GM23338 (cell line): ENCODE measurements around the gene EIF3J. TPM values are rescaled to one million over a fixed set of nuclear protein-coding genes. Genes with fewer than 3 reads are reported as not detected.
A peak's percentile ranks its signal among the peaks of the same experiment; 100 is the strongest.

Experiments used
- ATAC-seq: fragments of 200-7000 bp; cut with Tn5 transposase; 3 replicates; pipeline ENCODE4 v1.9.1; 2020
- DNase-seq: peaks from one replicate; pipeline ENCODE4 v3.0.0-alpha.2; 2015; ENCODE audit warnings: low spot score
- H2AFZ ChIP-seq: fragments of 200-600 bp; sonication (generic); 2 replicates; pipeline ENCODE4 v1.8.0; 2016; ENCODE audit warnings: antibody characterized with exemption, mild to moderate bottlenecking, moderate library complexity
- H3F3A ChIP-seq: fragments of 200-600 bp; sonication (generic); replicated peaks from 2 replicates; pipeline ENCODE4 v1.8.0; 2017; ENCODE audit warnings: antibody characterized with exemption, mixed run types, low read depth
- H3K27ac ChIP-seq: fragments of 200-600 bp; sonication (generic); 2 replicates; pipeline ENCODE4 v1.6.1; 2016; ENCODE audit warnings: low read depth
- H3K27me3 ChIP-seq: fragments of 200-600 bp; sonication (generic); 2 replicates; pipeline ENCODE4 v1.8.0; 2016; ENCODE audit warnings: mild to moderate bottlenecking, mixed run types, moderate library complexity; ENCODE audit not compliant: insufficient read depth
- H3K36me3 ChIP-seq: fragments of 200-600 bp; sonication (generic); 2 replicates; pipeline ENCODE4 v1.8.0; 2016; ENCODE audit warnings: mild to moderate bottlenecking; ENCODE audit not compliant: insufficient read depth
- H3K4me1 ChIP-seq: fragments of 200-600 bp; sonication (generic); 2 replicates; pipeline ENCODE4 v1.8.0; 2016; ENCODE audit warnings: mild to moderate bottlenecking, moderate library complexity; ENCODE audit not compliant: insufficient read depth
- H3K4me2 ChIP-seq: fragments of 200-600 bp; sonication (generic); 2 replicates; pipeline ENCODE4 v1.7.1; 2017; ENCODE audit warnings: mixed run types
- H3K4me3 ChIP-seq: fragments of 200-600 bp; sonication (generic); 2 replicates; pipeline ENCODE4 v1.6.1; 2016; ENCODE audit warnings: mixed run types
- H3K79me2 ChIP-seq: fragments of 200-600 bp; sonication (generic); replicated peaks from 2 replicates; pipeline ENCODE4 v1.8.0; 2017; ENCODE audit warnings: mild to moderate bottlenecking; ENCODE audit not compliant: insufficient read depth
- H3K9me2 ChIP-seq: fragments of 200-600 bp; sonication (generic); 2 replicates; pipeline ENCODE4 v1.8.0; 2017; ENCODE audit not compliant: insufficient read depth
- H4K20me1 ChIP-seq: fragments of 200-600 bp; sonication (generic); replicated peaks from 2 replicates; pipeline ENCODE4 v1.8.0; 2017; ENCODE audit warnings: mild to moderate bottlenecking; ENCODE audit not compliant: insufficient read depth
- H3K27ac Mint-ChIP-seq: 2 replicates; pipeline ENCODE4 v1.8.0; 2020; ENCODE audit warnings: inconsistent platforms, mild to moderate bottlenecking, moderate library complexity, mixed read lengths
- H3K27me3 Mint-ChIP-seq: 3 replicates; pipeline ENCODE4 v1.8.0; 2022; ENCODE audit warnings: low read depth, mild to moderate bottlenecking, moderate library complexity, mixed read lengths, inconsistent platforms; ENCODE audit not compliant: insufficient read depth, poor library complexity
- H3K36me3 Mint-ChIP-seq: 3 replicates; pipeline ENCODE4 v1.8.0; 2021; ENCODE audit warnings: low read depth, mild to moderate bottlenecking, inconsistent platforms, moderate library complexity, mixed read lengths
- H3K4me1 Mint-ChIP-seq: 3 replicates; pipeline ENCODE4 v1.8.0; 2020; ENCODE audit warnings: mild to moderate bottlenecking, inconsistent platforms, mixed read lengths
- H3K4me3 Mint-ChIP-seq: 3 replicates; pipeline ENCODE4 v1.8.0; 2021; ENCODE audit warnings: moderate library complexity, mild to moderate bottlenecking, inconsistent platforms, mixed read lengths
- H3K9me3 Mint-ChIP-seq: 3 replicates; pipeline ENCODE4 v1.8.0; 2020; ENCODE audit warnings: moderate library complexity, mild to moderate bottlenecking, inconsistent platforms, mixed read lengths
- CREB1 ChIP-seq: fragments of 250-450 bp; sonication (Bioruptor Pico); IDR thresholded peaks from 2 replicates; pipeline ENCODE4 v1.5.0; 2020; ENCODE audit warnings: low read depth, mild to moderate bottlenecking, moderate library complexity
- CTCF ChIP-seq, 2 experiments: fragments of 200-600 bp in 1 of 2; sonication (generic) in 1 of 2; conservative IDR thresholded peaks; 2 replicates each; pipeline versions ENCODE4 v1.5.1 to v1.6.1; 2016 to 2017; ENCODE audit warnings: antibody characterized with exemption in 2 of 2, low read depth in 2 of 2, mild to moderate bottlenecking in 2 of 2, moderate library complexity in 1 of 2
- ETS1 ChIP-seq: IDR thresholded peaks from 2 replicates; pipeline ENCODE4 v1.6.1; 2016; ENCODE audit warnings: antibody characterized with exemption
- EZH2 ChIP-seq: fragments of 200-600 bp; sonication (generic); IDR thresholded peaks from one replicate; pipeline ENCODE4 v1.8.0; 2017; ENCODE audit warnings: antibody characterized with exemption, mild to moderate bottlenecking, low read depth; ENCODE audit not compliant: unreplicated experiment
- EZH2phosphoT487 ChIP-seq: fragments of 200-600 bp; sonication (generic); IDR thresholded peaks from one replicate; pipeline ENCODE4 v1.8.1; 2018; ENCODE audit warnings: antibody characterized with exemption; ENCODE audit not compliant: unreplicated experiment
- JUNB ChIP-seq: IDR thresholded peaks from one replicate; pipeline ENCODE4 v1.6.1; 2016; ENCODE audit warnings: antibody characterized with exemption; ENCODE audit not compliant: unreplicated experiment
- NANOG ChIP-seq: IDR thresholded peaks from 2 replicates; pipeline ENCODE4 v1.6.1; 2016; ENCODE audit warnings: antibody characterized with exemption, borderline replicate concordance
- POLR2AphosphoS5 ChIP-seq: IDR thresholded peaks from 2 replicates; pipeline ENCODE4 v1.6.1; 2016; ENCODE audit warnings: antibody characterized with exemption, low read depth
- REST ChIP-seq: IDR thresholded peaks from one replicate; pipeline ENCODE4 v1.6.1; 2018; ENCODE audit warnings: antibody characterized with exemption; ENCODE audit not compliant: unreplicated experiment
- STAT1 ChIP-seq: IDR thresholded peaks from one replicate; pipeline ENCODE4 v1.6.1; 2016; ENCODE audit warnings: antibody characterized with exemption; ENCODE audit not compliant: unreplicated experiment
- ZNF114 ChIP-seq: fragments of 250-450 bp; sonication (Bioruptor Pico); IDR thresholded peaks from 2 replicates; pipeline ENCODE4 v1.5.0; 2020; ENCODE audit warnings: mild to moderate bottlenecking, moderate library complexity
- ZNF331 ChIP-seq: fragments of 250-450 bp; sonication (Bioruptor Pico); IDR thresholded peaks from 2 replicates; pipeline ENCODE4 v1.5.0; 2020; ENCODE audit warnings: low read depth, mild to moderate bottlenecking, moderate library complexity
- ZNF462 ChIP-seq: fragments of 250-450 bp; sonication (Bioruptor Pico); IDR thresholded peaks from 2 replicates; pipeline ENCODE4 v1.5.0; 2020; ENCODE audit warnings: mild to moderate bottlenecking, moderate library complexity
- polyA plus RNA-seq: library from polyadenylated mRNA; unstranded; fragments of >200 nt; fragmentation: Nextera tagmentation; extraction: Ambion mirVana; gene quantifications from 2 replicates; pipeline ENCODE4 v1.2.1, GENCODE V29; 2016
- total RNA-seq: library from RNA; depleted of rRNA; stranded (reverse); fragments of >200 nt; shearing (Covaris generic); gene quantifications from 2 replicates; pipeline ENCODE4 v1.2.3, GENCODE V29; 2014

Gene EIF3J
- total and polyA plus RNA-seq, 2 experiments from 2014 or later, result 62.7 to 66.6 TPM

- H3F3A ChIP-seq, result peaks cover 17% of the 10 kb centered on the region; the same call in 1 of the 2 replicates
- peaks cover 19% of the 10 kb centered on the region for H3K36me3 ChIP-seq
Measured at GRCh38 chr15:44569316-44569715, 32.4 kb downstream of the EIF3J start.

More at GRCh38 chr15:44569316-44569715, 32.4 kb downstream of the EIF3J start:
- H3K27me3 ChIP-seq, result no peaks in the 10 kb centered on the region
- no peak for ATAC-seq
- no peaks in the 10 kb centered on the region; the same call in 1 of the 2 replicates for H4K20me1 ChIP-seq
- H3K4me2 ChIP-seq, result no peak overlapping the region
- Mint-ChIP-seq H3K9me3 (peaks cover 23% of the 10 kb centered on the region), H3K36me3 (peaks cover 61% of the 10 kb centered on the region), H3K27ac (peak overlapping the region; percentile 52; the same call in 1 of the 2 replicates), H3K4me3 (no peak overlapping the region), H3K4me1 (no peaks in the 10 kb centered on the region), H3K27me3 (peaks cover 5% of the 10 kb centered on the region)
- H3K4me1 ChIP-seq, result no peaks in the 10 kb centered on the region
- H3K27ac ChIP-seq, result no peak overlapping the region
- H2AFZ ChIP-seq, result no peak overlapping the region
- no peaks in the 10 kb centered on the region for H3K79me2 ChIP-seq
- no peak for DNase-seq
- no peaks in the 10 kb centered on the region for H3K9me2 ChIP-seq
- no peak overlapping the region for H3K4me3 ChIP-seq
- TF ChIP-seq ZNF114 (CRISPR knock-in tag) (no peak), ZNF462 (CRISPR knock-in tag) (no peak), STAT1 (no peak), EZH2 (no peak), JUNB (no peak), POLR2AphosphoS5 (no peak), ZNF331 (no peak), NANOG (no peak), ETS1 (no peak), CREB1 (CRISPR knock-in tag) (no peak), REST (no peak), CTCF (conservative IDR thresholded peaks at IDR 0.05; ENCODE audit: low read depth in 2 of 2) (no peak), EZH2phosphoT487 (no peak)
